NT2/D1 (cell line): Measurements from ENCODE around the gene ZNF777.

Source experiments
- YY1 ChIP-seq: IDR thresholded peaks from 2 replicates; pipeline ENCODE4 v1.6.1; 2011; ENCODE audit not compliant: insufficient read length, insufficient read depth
- ZNF274 ChIP-seq: IDR thresholded peaks from 2 replicates; pipeline ENCODE4 v1.6.1; 2011; ENCODE audit warnings: mild to moderate bottlenecking, low read depth, low read length

DNA sequence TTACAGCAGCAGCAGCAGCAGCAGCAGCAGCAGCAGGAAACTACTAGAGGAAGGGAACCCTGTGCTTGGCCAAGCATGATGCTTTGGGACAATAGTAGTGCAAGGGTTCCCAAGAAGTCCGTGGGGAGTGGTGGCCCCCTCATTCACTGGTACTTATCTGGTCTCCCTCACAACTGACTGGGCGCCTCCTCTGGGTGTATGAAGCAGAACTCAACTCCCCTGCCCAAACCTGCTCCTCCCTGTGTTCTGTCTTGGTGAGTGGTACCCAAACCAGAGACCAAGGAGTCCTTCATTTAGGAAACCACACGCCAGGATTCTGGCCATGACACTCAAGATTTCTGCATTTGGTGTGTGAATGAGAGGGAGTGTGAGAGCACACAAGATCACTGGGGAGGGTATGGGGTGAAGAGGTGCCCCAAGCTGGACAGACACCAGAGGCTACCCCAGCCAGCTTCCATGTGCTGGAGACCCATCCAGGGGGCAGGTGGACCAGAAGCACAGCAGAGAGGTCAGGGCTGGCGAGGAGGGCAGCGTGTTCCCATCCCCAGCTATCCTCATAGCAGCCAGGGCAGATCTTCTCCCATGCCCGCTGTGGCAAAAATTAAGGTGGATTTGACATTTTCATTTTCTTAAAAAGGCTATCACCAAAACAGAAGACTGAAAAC lies 10.6 kb upstream of the ZNF777 start:
- no peak for TF ChIP-seq YY1
- no peak for TF ChIP-seq ZNF274
